ENCODE measurements around the gene CCL27.

The CCL27 gene

GRCh38 chr9:34701769-34702736, 39.6 kb upstream of the CCL27 start:
- TF ChIP-seq CTCF (IDR thresholded peaks at IDR 0.05; ENCODE audit: extremely low read depth, insufficient read depth, missing control alignments) = peak; percentile 98
- in situ Hi-C loops (cut with MboI; ENCODE audit: low pct_unique_long_range_greater_than_20kb, low sequenced_read_pairs, unreplicated experiment) = no loop called here
- DNase-seq (ENCODE audit: low spot score) = peak; percentile 86

DNA sequence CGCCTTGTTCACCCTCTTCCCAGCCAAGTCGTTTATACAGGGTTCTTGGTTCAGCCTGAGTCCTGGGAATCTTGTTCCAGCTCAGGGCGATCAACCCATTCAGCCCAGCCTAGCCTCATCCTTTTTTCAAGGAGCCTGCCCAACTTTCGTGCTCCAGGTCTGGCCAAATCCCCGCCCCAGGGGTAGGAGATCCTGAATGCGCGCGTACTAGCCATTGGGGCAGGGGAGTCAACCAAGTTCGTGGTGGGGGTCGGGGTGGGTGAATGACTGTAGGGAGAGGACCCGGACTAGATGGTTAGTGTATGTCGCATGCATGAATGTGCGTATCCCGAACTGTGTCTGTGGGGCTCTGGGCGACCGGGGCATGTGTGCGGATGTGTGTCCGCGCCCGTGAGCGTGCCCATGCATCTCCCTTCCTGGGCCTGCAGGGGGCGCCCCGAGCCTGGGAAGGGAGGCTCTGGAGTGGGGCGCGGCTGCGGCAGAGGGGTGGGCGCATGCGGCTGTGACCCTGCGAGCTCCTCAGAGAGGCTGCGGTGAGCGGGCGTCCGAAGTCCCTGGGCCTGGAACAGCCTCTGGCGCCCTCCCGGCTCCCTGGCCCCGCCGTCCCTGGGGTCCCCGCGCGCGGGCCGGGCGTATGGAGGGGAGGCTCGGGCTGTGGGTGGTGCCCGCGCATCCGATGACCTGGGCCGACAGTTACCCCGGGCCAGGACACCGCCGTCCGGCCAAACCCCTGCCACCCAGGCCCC, 38.7 kb upstream of the CCL27 start:
- peak; percentile 76 for DNase-seq (ENCODE audit: low spot score)
- TF ChIP-seq CTCF (IDR thresholded peaks at IDR 0.05; ENCODE audit: extremely low read depth, insufficient read depth, missing control alignments) = peak; percentile 84
- in situ Hi-C loops (cut with MboI; ENCODE audit: low pct_unique_long_range_greater_than_20kb, low sequenced_read_pairs, unreplicated experiment) = no loop called here

DNA sequence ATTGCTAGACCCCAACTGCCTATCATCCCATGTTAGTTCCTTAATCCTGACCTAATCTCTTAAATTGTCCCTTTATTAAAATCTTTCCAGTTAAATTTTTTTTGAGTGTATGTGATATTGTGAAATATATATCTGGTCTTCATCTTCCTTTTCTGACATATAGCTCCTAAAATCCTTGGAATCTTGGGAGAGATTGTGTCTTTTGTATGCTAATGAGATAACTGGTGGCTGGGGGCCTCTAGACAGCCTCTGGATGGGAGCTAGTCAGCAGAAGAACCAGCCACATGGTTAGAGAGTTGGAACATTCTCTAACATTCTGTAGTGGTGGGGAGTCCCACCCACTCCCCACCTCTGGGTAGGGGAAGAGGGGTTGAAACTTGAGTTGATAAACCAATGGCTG, 32.4 kb upstream of the CCL27 start:
- TF ChIP-seq CTCF (IDR thresholded peaks at IDR 0.05; ENCODE audit: extremely low read depth, insufficient read depth, missing control alignments) = no peak

GRCh38 chr9:34693560-34693959, 31.1 kb upstream of the CCL27 start:
- in situ Hi-C loops (cut with MboI; ENCODE audit: low pct_unique_long_range_greater_than_20kb, low sequenced_read_pairs, unreplicated experiment) = no loop called here
- TF ChIP-seq CTCF (IDR thresholded peaks at IDR 0.05; ENCODE audit: extremely low read depth, insufficient read depth, missing control alignments) = no peak

More for the DNA sequence above, 32.4 kb upstream of the CCL27 start:
- in situ Hi-C loops (cut with MboI; ENCODE audit: low pct_unique_long_range_greater_than_20kb, low sequenced_read_pairs, unreplicated experiment) = no loop called here
- no peak for DNase-seq (ENCODE audit: low spot score)

DNA sequence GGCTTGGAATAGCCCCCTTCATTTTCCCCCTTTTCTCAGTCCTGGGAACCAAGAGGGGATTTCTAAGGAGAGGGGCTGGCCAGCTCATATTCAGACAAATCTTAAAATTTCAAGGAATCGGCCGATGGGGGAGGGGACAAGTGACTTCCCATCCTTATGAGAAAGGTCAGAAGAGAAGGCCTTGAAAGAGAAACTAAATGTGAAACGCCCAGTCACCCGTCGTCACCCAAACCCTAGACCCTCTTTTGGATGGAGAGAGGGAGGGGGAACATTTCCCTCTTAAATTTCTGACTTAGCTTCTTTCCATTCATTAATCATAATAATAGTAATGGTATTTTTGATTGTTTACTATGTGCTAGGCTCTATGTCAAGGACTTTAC, 29.5 kb upstream of the CCL27 start:
- no peak for DNase-seq (ENCODE audit: low spot score)
- TF ChIP-seq CTCF (IDR thresholded peaks at IDR 0.05; ENCODE audit: extremely low read depth, insufficient read depth, missing control alignments) = no peak
- in situ Hi-C loops (cut with MboI; ENCODE audit: low pct_unique_long_range_greater_than_20kb, low sequenced_read_pairs, unreplicated experiment) = no loop called here

More at GRCh38 chr9:34693560-34693959, 31.1 kb upstream of the CCL27 start:
- no peak for DNase-seq (ENCODE audit: low spot score)

DNA sequence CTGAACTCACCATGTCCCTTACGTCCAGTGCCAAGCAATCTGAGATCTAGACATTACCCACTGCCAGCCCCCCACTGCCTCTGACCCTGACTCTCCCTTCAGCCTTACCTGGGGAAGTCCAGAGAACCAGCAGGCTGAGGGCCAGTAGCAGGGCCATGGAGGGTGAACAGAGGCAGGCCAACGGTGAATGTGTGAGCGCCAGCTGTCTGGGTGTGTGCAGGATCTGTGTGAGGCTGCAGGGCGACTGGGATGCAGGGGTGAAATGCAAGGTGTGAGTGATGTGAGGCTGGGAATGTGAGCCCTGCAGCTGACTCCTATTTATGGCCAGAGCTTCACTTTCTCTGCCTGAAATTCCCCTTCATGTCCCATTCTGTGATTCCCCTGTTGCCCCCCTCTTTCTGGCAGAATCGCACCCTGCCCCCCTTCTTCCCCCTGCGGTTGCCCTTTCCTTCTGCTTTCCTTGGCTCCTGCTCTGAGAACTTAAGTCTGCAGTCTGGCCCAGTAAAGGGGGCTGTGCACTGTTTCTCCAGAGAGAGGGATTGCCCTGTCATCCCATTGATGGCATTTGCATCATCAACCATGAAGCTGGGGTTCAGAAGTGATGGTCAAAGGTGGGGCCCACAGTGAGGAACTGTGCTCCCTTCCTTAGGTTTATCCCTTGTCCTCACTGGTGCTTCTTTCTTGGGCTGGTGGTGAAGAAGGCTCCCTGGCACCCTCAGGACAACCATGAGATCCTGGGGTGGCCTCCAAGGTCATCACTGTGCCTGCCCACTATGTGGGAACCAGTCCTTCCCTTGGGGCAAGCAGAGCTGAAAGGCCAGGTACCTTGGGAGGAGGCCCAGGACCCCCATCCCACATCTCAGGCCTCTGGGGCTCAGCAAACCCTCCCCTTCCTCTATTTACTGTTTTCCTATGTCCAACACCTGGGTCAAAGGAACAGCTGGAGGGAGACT, 28.8 kb upstream of the CCL27 start, which contains the start of gene CCL19:
Gene CCL19, minus strand, starts transcription at position 294 of the 953 bp plus-strand sequence. Its CDS starts 137 bp downstream, at position 157.
- DNase-seq (ENCODE audit: low spot score) = no peak
- in situ Hi-C loops (cut with MboI; ENCODE audit: low pct_unique_long_range_greater_than_20kb, low sequenced_read_pairs, unreplicated experiment) = no loop called here
- TF ChIP-seq CTCF (IDR thresholded peaks at IDR 0.05; ENCODE audit: extremely low read depth, insufficient read depth, missing control alignments) = no peak
